G401 (cell line): ENCODE data around the gene RFX7. TPM values are rescaled to one million over a fixed set of nuclear protein-coding genes. Genes with fewer than 3 reads are reported as not detected.

ENCODE experiments used
- DNase-seq: peaks from one replicate; pipeline ENCODE4 v3.0.0-alpha.2; 2015; ENCODE audit warnings: low spot score
- in situ Hi-C: cut with HindIII; loops from 2 replicates; pipeline ENCODE4 v1.10.0; 2016; ENCODE audit warnings: low sequenced_read_pairs, mixed read lengths
- total RNA-seq: library from RNA; depleted of rRNA; stranded (reverse); fragments of >200 nt; shearing (Covaris generic); gene quantifications from 2 replicates; pipeline ENCODE4 v1.2.3, GENCODE V29; 2014

RFX7 gene
- total RNA-seq, 1 experiment from 2014 or later = 6.3 TPM

DNA sequence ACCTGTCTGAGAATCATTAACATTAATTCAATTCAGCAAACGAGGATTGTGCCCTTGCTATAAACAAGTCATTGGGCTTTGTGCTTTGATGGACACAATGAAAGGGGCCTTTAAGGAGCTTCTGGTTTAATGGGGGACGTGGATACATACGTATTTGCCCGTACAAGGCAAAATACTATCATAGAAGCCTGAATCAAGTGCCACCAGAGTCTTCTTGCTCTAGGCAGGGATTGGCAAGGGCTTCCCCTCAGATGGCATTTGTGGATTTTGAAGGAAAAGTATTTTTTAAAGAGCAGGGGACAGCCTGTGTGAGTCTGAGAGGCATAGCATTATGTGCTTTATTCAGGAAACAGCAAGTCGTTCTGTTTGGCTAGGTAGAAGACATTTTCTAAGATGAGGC lies 166.6 kb downstream of the RFX7 start:
- in situ Hi-C loops = no loop called here
- DNase-seq = peak; percentile 77

DNA sequence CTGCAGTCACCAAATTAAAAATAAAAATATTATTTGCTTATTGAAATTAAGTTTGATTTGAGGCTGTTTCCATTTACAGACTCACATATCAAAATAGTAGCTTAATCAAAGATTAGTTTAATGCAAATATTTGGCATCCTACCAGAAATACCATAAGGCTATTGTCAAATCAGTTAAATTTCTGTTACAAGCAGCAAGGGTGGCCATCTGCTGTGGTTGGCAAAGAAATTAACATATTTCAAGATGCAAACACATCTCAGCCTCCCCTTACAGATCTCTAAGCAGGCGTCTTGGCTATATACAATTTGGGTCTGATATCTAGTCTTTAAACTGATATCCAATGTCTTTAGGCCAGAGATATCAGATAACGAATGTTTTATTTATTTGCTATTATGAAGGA lies 167.0 kb downstream of the RFX7 start:
- in situ Hi-C loops = no loop called here
- DNase-seq = peak; percentile 85

DNA sequence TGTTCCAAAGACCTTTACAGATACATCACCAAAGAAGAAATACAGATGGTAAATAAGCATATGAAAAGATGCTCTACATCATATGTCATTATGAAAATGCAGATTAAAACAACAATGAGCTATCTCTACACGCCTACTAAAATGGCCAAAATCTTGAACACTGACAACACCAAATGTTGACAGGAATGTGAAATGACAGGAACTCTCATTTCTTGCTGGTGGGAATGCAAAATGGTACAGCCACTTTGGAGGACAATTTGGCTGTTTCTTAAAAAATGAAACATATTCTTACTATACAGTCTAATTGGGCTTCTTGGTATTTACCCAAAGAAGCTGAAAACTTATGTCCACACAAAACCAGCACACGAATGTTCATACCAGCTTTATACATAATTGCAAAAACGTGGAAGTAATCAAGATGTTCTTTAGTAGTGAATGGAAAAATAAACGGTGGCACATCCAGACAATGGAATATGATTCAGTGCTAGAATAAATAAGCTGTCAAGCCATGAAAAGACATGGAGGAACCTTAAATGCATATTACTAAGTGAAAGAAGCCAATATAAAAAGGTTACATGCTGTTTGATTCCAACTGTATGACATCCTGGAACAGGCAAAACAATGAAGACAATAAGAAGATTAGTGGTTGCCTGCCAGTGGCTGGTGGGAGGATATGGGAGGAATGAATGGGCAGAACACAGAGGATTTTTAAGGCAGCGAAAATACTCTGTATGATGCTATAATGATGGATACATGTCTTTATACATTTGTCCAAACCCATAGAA lies 169.0 kb downstream of the RFX7 start:
- in situ Hi-C loops = no loop called here
- DNase-seq = no peak

DNA sequence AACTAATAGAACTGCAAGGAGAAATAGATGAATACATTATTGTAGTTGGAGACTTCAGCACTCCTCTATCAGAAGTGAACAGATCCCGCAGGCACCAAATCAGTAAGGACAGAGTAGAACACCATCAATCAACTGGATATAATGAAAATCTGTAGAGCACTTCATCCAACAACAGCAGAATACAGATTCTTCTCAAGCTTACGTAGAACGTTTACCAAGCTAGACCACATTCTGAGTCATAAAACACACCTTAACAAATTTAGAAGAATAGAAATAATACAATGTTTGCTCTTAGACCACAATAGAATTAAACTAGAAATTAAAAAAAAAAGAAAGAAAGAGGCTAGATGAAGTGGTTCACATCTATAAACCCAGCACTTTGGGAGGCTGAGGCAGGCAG lies 179.5 kb downstream of the RFX7 start:
- in situ Hi-C loops = no loop called here
- DNase-seq = no peak

DNA sequence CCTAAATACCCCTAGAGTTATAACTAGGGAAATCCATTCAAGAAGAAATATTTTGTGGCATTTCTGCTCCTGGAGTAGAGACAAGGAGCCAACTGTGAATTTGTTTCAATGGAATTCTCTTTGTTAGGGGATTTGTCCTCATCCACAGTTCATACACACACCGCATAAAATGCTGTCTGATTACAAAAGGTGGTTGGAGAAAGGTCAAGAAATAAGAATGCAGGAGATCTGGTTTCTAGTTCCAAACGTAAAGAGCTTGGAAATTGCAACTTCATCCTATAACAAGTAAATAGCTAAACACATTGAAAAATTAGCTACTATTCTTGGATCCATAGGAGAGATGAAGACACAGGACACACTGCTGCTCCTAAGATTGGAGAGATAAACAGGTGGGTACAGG lies 184.0 kb downstream of the RFX7 start:
- DNase-seq = no peak
- in situ Hi-C loops = no loop called here

DNA sequence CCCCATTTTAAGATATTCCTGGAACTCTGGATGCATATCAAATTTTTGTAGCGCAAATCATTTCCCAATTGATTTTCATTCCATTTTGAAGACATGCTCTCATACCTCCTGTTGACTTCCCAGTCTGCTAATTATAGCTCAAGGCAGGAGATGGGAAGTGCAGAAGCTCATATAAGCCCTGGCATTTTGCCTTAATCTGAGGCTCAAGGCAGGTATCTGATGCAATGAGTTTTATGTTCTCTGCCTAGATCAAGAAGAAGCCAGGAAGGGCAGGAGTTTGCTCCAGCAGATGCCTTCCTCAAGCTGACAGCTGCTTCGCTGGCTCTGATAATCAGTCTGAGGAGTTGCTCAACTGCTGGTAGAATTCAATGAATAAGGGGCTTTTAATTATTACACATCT lies 184.7 kb downstream of the RFX7 start:
- in situ Hi-C loops = no loop called here
- DNase-seq = peak; percentile 80

DNA sequence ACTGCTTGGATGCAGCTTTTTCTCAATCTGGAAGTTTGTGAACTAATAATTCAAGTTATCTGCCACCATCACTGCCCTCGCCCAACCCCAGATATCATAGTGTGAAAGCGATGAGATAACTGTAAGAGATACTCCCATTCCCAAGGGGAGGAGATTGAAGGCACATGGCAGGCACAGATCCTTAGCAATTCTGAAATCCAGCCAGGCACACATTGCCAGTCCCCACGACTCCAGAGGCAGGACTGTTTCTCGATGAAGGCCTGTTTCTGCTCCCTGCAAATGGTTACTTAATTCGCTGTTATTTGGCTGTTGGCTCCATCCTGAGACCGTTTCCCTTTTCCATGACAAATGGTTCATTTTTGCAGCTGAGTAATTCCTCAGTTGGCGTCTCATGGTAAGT lies 187.1 kb downstream of the RFX7 start:
- peak; percentile 18 for DNase-seq
- in situ Hi-C loops = no loop called here

DNA sequence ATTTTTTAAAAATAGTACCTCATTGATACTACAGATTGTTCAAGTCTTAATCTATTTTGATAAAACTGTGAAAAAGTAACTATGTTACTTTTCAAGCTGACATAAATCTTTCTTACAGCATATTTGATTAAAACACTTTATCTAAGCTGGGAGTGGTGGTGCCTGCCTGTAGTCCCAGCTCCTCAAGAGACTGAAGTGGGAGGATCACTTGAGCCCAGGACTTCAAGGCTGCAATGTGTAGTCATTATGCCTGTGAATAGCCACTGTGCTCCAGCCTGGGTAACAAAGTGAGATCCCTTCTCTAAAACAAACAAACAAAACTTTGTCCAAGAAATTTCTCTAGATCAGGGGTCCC lies 190.7 kb downstream of the RFX7 start:
- in situ Hi-C loops = no loop called here
- no peak for DNase-seq

DNA sequence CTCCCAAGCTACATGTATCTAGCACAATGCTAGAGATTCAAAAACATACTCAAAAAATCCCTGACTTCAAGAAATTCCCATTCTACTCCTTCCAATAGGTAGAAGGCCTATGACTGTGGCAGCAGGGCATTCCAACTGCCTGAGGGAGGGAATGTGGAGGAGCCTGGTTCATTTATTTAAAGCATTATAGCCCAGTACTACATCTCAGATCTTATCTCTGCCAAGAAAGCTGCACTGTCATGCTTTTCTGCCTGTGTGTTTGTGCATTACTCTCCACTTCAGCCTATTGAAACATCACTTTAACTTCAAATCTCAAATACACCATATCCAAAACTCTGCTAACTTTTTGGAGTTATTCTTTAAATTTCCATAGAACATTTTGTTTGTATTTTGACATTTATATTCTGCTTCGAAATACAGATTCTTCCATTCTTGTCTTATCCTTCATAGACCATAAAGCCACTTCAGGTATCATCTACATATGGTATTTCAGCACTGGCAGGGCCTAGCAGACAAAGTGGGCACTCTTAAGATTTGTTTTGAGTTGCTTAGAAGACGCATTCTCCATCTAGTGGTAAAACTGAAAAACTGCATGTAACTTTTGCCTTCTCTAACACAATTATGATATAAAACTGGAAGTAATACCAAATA lies 191.2 kb downstream of the RFX7 start:
- in situ Hi-C loops = no loop called here
- DNase-seq = peak; percentile 52

DNA sequence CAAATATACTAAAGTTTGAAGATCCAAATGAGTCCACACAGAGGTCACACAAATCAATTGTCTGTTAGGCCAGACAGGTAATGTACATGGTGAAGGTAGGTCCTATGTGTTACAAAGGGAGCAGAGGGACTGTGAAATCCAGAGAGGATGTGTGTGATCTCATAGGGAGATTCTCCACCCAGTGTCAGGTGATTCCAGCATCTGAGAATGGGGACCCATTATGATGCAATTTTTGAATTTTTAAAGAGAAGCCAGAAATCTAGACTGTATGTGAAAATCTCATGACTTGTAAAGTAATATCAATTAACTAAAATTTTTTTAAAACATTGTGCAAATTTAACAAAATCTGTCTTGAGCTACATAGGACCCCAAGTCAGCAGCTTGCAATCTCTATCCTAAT lies 192.0 kb downstream of the RFX7 start:
- in situ Hi-C loops = no loop called here
- no peak for DNase-seq

DNA sequence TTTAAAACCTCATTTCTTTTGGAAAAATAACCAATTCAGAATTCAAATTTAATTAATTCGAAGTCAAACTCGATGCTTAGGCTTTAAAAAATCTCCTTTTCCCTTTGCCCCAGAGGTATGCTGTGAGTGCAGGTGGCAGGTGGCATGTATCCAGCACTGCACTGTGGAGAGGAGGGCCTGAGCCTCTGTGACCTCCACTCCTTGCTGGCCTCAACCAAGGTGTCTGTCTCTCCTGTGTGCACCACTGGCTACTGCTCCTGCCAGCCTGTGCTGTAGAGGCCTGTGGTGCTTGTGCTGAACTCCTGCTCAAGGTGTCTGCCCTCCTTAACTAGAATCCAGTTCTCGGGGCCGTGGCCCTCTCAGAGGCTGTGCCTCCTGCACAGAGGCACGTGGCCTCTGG lies 194.1 kb downstream of the RFX7 start:
- in situ Hi-C loops = no loop called here
- DNase-seq = no peak

DNA sequence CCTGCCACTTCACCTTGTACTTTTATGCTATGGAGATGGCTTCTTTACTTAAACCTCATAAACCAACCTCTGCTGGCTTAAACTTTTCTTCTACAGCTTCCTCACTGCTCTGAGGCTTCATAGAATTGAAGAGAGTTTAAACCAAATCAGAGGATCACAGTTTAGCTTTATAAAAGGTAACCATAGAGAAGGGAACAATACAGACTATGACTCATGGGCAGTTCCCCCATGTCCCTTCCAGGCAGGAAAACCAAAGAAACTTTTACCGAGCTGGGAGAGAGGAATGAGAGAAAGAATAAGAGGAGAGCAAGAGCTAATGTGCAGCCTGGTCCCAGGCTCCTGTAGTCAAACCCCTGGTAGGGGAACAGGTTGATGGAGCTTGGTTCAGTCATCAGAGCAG lies 196.3 kb downstream of the RFX7 start:
- DNase-seq = no peak
- in situ Hi-C loops = no loop called here

DNA sequence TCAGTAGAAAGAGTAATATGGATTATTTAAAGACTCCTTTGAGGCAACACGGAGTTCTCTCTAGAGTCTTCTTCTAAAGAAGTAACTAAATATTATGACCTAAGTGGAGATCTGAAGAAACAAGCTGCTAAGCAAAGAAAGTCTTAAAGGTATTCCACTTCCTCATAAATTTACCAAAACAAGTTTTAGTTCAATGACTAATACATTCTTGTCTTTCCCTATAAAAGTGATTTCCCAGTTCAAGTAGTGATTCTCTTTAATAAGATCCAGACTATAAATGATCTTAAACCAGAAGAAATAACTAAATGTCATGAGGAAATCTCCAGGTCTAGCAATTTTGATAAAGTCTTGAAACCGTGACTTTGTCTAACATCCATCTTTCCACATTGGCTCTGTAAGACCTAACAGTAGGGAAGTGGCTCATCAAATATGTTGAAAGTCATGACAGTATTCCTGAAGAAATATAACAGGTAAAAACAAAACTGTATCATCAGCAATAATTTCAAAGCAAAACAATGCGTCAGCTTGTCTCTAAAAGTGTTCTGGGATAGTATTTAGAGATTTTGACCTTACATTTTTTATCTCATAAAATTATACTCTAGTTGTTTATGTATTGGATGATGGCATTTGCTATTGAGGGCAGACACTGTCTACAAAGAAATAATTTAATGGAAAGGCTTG lies 198.5 kb downstream of the RFX7 start:
- in situ Hi-C loops = no loop called here
- no peak for DNase-seq

DNA sequence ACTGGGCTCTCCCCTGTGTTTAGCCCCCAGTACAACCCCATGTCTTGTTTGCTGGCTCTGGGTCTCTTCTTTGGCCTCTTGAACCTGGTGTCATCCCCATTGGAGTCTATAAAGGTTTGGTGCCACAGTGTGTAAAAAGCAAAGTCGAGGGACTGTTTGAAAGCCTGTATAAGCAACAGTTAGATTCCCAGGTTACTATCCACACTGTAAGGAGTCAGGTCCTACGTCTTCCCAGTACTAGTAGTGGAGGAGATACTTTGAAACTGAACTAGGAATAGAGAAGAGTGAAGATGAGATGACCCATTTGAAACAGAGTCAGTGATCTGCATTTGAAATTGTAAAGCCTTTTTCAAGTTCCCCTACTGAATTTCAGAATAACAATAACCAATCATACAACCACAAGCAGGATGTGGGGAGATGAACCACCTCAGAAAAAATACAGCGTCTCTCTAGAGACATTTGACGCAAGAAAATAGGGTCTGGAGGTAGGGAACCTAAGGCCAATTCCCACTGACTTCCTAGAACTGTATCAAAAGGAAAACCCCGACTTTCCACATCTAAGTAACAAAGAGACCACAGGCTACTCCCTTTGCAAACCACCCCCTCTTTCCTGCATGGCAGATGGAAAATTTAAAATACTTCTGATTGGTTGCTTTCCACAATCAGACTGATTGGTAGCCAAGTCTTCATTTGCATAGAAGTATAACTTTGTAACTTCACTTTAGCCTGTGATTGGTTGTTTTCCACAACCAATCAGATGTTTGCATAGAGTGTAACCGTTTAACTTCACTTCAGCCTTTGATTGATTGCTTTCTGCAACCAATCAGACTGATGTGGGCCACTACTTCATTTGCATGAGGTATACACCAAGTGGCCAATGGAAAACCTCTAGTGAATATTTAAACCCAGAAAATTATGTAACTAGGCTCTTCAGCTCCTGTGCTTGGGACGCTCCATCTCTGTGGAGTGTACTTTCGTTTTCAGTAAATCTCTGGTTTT lies 200.4 kb downstream of the RFX7 start:
- in situ Hi-C loops = no loop called here
- no peak for DNase-seq

DNA sequence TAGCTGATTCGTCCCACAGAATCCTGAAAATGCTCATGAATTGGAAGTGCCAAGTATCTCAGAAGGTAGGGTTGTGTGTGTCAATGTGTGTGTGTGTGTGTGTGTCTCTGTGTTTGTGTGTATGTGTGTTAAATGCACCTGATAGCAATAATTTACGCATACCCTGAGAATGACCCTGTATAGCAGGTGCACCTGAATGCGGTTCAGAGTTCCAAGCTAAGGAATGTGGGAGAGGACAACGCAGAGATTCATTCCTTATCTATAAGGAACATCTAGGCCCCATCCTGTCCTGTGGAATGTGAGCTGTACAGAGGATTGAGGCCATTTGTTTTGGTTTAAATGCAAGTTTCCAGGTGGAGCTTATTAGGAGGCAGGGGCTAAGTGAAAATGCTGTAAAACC lies 201.2 kb downstream of the RFX7 start:
- no peak for DNase-seq
- in situ Hi-C loops = no loop called here

DNA sequence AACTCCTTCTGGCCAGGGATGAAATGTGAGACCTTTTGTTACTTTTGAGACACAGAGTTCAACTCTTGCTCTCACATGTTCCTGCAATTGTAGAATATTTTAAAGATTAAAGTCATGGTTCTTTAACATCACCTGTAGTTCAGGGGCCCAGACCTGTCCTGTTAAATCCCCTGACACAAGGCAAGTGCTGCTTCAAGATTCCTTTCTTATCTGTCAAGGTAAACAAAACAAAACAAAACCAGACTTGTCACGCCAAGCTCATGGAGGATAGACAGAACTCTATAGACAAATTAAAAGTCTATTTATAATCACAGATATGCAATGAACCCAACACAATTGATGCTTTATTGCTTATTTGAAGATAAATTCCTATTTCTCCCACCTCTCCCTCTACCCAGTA lies 201.6 kb downstream of the RFX7 start:
- in situ Hi-C loops = no loop called here

DNA sequence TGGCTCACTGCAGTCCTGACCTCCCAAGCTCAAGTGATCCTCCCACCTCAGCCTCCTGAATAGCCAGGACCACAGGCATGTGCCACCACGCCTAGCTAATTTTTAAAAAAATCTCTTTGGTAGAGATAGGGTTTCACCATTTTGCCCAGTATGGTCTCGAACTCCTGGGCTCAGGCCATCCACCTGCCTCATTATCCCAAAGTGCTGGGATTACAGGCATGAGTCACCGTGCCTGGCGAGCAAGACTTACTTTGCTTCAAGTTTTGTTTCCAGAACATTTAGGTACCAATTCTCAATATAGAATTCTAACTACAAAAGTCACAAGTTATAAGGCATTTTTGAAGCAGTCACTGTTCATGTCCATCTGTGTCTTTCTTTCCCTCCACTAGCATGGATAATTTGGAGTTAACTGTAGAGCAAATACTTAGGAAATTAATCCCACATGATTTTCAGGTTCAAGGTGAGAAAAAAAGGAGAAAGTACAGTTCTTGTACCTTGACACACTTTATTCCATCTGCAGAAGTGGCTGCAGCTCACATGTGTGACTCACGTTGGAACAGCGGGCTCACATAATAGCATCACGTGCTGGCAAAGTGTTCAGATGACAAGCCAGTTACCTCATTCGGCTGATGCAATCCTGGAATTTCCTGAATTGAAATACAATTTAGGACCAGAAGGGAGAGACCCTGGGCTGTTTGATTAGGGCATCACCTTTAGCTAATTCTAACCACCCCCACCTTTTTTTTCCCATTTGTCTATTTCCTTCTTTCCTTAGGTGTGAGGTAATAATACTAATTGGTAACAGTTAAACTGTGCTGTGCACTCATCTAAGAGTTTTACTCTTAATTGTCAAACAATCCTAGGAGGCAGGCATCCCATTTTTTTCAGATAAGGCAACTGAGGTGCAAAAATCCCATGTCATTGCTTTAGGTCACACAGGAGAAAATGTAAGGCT lies 203.3 kb downstream of the RFX7 start:
- peak; percentile 22 for DNase-seq
- in situ Hi-C loops = no loop called here

More for the DNA sequence above, 201.6 kb downstream of the RFX7 start:
- DNase-seq = no peak

DNA sequence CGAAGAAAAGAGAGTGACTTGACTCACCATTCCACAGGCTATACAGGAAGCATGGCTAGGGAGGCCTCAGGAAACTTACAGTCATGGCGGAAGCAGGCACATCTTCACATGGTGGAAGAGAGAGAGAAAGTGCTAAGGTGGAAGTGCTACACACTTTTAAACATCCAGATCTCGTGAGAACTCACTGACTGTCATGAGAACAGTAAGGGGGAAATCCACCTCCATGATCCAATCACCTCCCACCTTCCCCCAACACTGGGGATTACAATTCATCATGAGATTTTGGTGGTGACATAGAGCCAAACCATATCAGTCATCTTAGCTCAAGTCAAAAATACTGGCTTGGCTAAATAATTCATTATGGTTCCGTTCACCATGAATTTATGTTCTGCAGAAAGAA lies 205.0 kb downstream of the RFX7 start:
- DNase-seq = no peak
- in situ Hi-C loops = no loop called here
